Measurements from ENCODE around the gene ZNRD2. TPM values are rescaled to one million over a fixed set of nuclear protein-coding genes. Genes with fewer than 3 reads are reported as not detected.

ZNRD2 gene
- total RNA-seq, 1 experiment from 2014 or later = 126 TPM

- Histone ChIP-seq H3K4me2 (ENCODE audit: low read length) (peak overlapping the region; percentile 95), H3K9me2 (replicated peaks; ENCODE audit: low read length) (no peaks in the 10 kb centered on the region), H3K27me3 (ENCODE audit: low read length) (no peaks in the 10 kb centered on the region), H3K4me3 (ENCODE audit: low read length) (peak overlapping the region; percentile 81), H3K4me1 (ENCODE audit: insufficient read depth, low read length) (peaks cover 19% of the 10 kb centered on the region), H3K79me2 (ENCODE audit: low read length) (0 out of 2 replicates have a peak, but pooled peaks cover 5% of the 10 kb centered on the region), H3K9me3 (ENCODE audit: low read length) (no peaks in the 10 kb centered on the region), H4K20me1 (ENCODE audit: low read length) (no peaks in the 10 kb centered on the region), H3F3A (ENCODE audit: low read length, unreplicated experiment) (no peaks in the 10 kb centered on the region), H2AFZ (ENCODE audit: low read length) (peak overlapping the region; percentile 84), H3K36me3 (ENCODE audit: low read depth, low read length) (peaks cover 15% of the 10 kb centered on the region; the same call in 1 of the 2 replicates), H3K9ac (ENCODE audit: low read length) (peak overlapping the region; percentile 75), H3K27ac (ENCODE audit: low read length) (peak overlapping the region; percentile 69)
- peak; percentile 81 for DNase-seq
- peak; percentile 65 for ATAC-seq
- ChIA-PET POLR2A (ENCODE audit: unreplicated experiment) (interaction anchor here (1.6 kb wide), 1 partner anchor 31 kb away, joined by 7 read pairs; the partner anchor contains the start of gene ZNRD2), CTCF (interaction anchor here (0.7 to 2.7 kb wide), 4 partner anchors 12 to 56 kb away, joined by 5 to 25 read pairs (median 14); partner anchors contain the start of genes FAM89B, KCNK7 and ZNRD2)
- TF ChIP-seq CTCF (conservative IDR thresholded peaks at IDR 0.05; ENCODE audit: low read depth, low read length) (no peak; the same call in 1 of the 2 replicates), EZH2phosphoT487 (IDR thresholded peaks at IDR 0.05; ENCODE audit: borderline replicate concordance, low read length) (no peak), EZH2 (IDR thresholded peaks at IDR 0.05; ENCODE audit: low read length, unreplicated experiment) (no peak)
- BruUV-seq (replicated peaks) = no TSS peak
- intact Hi-C loops (cut with micrococcal nuclease) = loop anchor here (1.0 to 10.0 kb wide), 2 partner anchors 30 to 75 kb away; partner anchors contain the start of genes MAP3K11, PCNX3 and ZNRD2
These were observed 30.5 kb upstream of the ZNRD2 start for GRCh38 chr11:65539744-65540289.

- Histone ChIP-seq H3K27ac (ENCODE audit: low read length) (peak overlapping the region; percentile 69), H3K9me2 (replicated peaks; ENCODE audit: low read length) (no peaks in the 10 kb centered on the region), H2AFZ (ENCODE audit: low read length) (peak overlapping the region; percentile 84), H3K4me2 (ENCODE audit: low read length) (peak overlapping the region; percentile 95), H3K36me3 (ENCODE audit: low read depth, low read length) (peaks cover 15% of the 10 kb centered on the region; the same call in 1 of the 2 replicates), H3F3A (ENCODE audit: low read length, unreplicated experiment) (no peaks in the 10 kb centered on the region), H3K79me2 (ENCODE audit: low read length) (0 out of 2 replicates have a peak, but pooled peaks cover 5% of the 10 kb centered on the region), H3K9ac (ENCODE audit: low read length) (peak overlapping the region; percentile 75), H3K9me3 (ENCODE audit: low read length) (no peaks in the 10 kb centered on the region), H3K4me3 (ENCODE audit: low read length) (peak overlapping the region; percentile 81), H3K4me1 (ENCODE audit: insufficient read depth, low read length) (peaks cover 19% of the 10 kb centered on the region), H4K20me1 (ENCODE audit: low read length) (no peaks in the 10 kb centered on the region), H3K27me3 (ENCODE audit: low read length) (no peaks in the 10 kb centered on the region)
- intact Hi-C loops (cut with micrococcal nuclease) = loop anchor here (1.0 to 10.0 kb wide), 2 partner anchors 30 to 74 kb away; partner anchors contain the start of genes MAP3K11, PCNX3 and ZNRD2
- BruUV-seq (replicated peaks) = TSS peak; percentile 24
- DNase-seq (peak; percentile 91), ATAC-seq (peak; percentile 69)
- POLR2A ChIA-PET (ENCODE audit: unreplicated experiment) = interaction anchor here (0.5 to 1.6 kb wide), 2 partner anchors 30 to 319 kb away, joined by 3 to 7 read pairs; partner anchors contain the start of gene ZNRD2
- TF ChIP-seq EZH2 (IDR thresholded peaks at IDR 0.05; ENCODE audit: low read length, unreplicated experiment) = no peak
- peak; percentile 92 for TF ChIP-seq CTCF (conservative IDR thresholded peaks at IDR 0.05; ENCODE audit: low read depth, low read length)
- CTCF ChIA-PET = interaction anchor here (0.7 to 2.7 kb wide), 7 partner anchors 11 to 55 kb away, joined by 3 to 25 read pairs (median 7); partner anchors contain the start of genes FAM89B, KCNK7 and ZNRD2
These were observed 29.8 kb upstream of the ZNRD2 start for GRCh38 chr11:65540290-65541092.
